Activated T-cell treated with anti-CD3 and anti-CD28 coated beads for 24 hours (primary cell): Measurements from ENCODE around the gene HOXD1.

ENCODE experiments used
- DNase-seq: peaks from one replicate; pipeline ENCODE4 v3.0.0-alpha.2; 2020; ENCODE audit warnings: low read depth

Gene HOXD1

DNA sequence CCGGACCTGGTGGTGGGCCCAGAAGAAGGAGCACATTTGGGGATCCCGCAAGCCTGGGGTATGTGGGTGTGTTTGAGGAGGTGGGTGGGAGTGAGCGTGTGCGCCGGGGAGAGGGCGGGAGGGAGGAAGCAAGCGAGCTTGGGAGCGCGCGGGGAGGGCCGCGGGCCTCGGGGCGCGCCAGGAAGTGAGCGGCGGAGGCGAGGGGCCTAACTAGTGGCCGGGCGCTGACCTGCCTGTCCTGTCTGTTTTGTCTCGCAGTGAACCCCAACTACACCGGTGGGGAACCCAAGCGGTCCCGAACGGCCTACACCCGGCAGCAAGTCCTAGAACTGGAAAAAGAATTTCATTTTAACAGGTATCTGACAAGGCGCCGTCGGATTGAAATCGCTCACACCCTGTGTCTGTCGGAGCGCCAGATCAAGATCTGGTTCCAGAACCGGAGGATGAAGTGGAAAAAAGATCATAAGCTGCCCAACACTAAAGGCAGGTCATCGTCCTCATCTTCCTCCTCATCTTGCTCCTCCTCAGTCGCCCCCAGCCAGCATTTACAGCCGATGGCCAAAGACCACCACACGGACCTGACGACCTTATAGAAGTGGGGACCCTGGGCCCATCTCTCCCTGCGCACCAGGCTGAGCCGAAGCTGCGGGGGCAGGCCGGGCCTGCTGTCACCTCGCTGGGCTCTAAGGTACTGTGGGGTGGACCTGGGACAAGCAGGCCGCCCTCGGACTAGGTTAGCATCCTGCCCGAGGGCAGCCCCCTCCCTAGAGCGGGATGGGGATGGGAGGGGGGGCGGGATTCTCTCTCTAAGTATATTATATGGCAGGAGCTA, 35.9 kb upstream of the HOXD1 start:
- DNase-seq: no peak

DNA sequence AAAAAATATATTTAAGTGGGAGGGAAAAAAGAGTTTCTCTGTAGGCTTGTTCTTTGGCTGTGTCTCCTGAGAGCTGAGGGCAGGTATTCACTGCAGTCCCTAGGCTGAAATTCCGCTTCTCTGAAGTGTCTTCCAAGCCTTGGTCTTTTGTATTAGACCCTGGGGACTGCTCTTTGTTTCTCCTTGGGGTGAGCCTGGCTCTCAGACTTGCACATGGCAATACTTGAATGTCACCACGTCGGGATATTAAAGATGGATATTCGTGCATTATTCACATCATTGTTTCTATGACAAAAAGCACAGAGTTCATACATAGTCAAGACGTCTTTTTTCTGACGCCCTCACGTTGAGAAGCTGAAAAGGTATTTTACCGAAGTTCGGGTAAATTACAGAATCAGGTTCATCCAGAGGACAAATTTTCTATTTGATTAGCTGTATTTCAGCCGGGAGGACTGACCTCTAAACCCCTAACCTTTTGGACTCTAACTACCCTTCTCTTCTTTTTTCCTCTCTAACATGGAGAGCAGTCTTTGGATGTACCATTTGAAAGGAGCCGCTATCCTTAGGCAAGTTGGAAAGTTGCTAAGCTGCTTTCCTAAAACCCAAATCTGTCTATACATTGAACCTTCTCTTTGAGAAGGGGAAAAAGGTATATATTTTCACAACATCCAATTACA, 33.8 kb upstream of the HOXD1 start:
- DNase-seq: no peak

DNA sequence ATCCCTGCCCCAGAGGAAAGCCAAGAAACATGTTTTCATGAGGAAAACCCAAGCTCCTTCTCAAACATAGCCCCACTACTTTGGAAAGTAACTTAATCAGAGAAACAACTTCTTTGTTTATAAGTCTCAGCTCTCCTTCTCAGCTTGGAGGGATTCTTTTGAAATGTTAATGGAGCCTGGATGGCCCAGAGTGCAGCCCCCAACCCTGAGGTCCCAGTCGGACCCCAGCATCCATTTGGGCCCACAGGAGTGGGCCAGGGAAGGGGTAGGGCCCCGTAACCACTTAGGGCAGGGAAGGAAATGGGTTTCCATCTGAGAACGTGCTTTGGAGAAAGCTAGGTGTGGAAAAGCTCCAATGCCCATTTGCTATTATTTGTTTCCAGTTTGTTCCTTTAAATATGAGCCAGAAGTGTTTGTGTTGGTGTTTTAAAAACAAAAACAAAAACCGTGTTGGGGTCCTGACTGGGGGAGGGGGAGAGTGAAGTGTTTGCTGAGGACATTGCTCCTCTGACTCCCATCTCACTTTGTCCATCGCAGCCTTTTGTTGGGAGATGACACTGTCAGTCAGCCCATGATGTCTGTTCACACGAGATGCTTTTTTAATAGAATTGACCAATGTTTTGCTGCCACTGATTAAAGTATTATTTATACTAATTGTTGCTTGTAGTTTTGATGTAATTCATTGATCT, 33.0 kb upstream of the HOXD1 start:
- DNase-seq: no peak

DNA sequence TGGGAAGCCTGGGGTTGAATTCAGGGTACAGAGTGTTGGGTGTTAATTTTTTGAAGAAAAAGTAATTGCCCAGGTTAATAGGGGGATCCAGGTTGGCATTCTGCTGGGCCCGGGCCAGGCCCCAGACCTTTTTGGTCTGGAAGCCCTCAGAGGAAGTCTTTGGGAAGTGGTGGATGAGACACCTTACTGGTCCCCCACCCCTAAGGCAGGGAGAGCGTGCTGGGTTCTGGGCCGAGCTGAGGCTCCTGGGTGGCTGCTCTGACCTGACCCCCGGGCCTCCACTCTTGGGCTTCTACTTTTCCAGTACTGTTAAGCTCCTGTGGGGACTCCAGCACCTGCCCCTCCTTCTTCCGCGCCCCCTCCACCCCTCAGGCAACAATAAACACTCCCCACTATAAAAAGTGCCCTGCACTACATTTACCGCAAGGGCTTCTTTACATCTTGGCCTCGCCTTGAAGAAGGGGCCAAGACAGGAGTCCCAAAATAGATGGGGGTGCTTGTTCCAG, 32.1 kb upstream of the HOXD1 start:
- DNase-seq: no peak

DNA sequence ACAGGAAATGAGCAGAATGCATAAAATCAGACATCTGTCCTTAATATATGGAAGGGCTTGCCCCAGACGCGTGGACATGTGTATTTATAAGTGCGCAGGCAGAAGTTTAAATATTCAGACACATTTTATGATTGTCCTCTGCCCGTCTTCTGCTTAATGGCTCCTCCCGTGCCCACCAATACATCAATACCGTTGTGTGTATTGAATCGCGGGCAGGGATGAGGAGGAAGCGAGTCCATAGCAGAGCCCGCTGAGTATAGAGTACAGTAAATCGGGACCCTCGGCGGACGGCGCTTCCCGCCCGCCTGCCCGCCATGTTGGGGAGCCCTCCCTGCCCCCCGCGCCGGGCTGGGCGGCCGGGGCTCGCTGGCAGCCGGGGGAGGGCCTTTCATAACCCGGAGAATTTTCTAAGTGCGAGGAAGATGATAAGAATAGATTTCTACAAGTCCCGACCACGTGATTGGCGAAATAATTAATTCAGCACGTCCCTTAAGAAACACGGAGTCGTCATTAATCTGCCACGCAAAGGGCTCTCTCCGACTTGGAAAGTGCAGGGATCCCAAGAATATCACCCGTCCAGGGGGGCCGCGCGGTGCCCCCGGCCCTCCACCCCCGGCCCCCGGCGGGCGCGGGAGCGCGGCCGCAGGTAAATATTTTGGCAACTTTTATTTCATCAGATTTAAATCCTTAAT, 31.5 kb upstream of the HOXD1 start, which contains the start of gene HOXD3:
HOXD3 (plus strand) TSS at position 501 of the 692 bp plus-strand sequence. CDS start 11,808 bp downstream, outside the sequence.
- DNase-seq: no peak

DNA sequence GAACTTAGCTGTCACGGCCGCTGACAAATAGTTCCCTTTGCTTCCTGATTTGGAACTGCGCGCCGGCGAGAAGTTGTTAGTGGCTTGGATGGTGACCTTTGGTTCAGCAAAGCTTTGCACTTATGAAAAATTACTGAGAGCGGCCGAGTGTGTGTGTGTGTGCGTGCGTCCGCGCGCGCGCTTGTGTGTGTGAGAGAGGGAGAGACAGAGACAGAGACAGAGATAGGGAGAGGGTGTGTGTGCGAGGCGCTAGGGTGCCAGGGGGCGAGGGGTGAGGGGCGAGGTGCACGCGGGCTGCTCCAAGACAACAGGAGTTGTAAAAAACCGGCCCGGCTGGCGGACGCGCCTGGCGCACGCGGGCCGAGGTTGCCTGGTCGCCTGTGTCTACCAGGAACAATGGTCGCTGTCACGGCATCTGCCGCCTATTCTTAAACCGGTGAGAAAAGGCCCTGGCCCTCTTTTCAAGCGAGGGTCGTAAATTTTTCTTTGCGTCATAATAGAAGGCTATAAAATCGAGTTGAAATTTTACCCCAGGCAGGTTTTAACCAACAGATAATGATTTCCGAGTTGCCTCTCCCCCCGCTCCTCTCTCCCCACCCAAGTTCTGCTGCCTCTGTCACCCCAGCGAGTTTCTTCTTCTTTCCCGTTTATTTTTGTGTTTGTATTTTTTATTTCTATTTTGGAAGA, 30.8 kb upstream of the HOXD1 start:
- no peak for DNase-seq

DNA sequence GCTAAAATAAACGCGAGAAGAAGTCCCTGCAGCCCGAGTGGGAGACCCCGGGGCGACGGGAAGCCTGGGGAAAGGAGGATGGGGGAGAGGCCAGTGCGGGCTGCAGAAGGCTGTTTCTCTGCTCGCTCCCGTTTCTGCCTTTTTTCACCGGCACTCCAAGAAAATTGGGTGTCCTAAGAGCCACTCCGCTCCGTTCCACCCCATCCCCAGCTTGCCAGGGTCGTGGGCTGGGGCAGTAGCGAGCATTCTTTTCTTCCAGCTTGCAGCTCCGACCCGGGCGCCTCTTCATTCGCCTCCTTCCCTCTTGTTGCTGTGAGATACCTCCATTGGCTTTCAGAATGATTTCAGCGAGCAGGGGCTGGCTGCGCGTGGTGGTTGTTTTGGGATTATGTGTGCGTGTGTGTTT, 30.3 kb upstream of the HOXD1 start:
- no peak for DNase-seq

DNA sequence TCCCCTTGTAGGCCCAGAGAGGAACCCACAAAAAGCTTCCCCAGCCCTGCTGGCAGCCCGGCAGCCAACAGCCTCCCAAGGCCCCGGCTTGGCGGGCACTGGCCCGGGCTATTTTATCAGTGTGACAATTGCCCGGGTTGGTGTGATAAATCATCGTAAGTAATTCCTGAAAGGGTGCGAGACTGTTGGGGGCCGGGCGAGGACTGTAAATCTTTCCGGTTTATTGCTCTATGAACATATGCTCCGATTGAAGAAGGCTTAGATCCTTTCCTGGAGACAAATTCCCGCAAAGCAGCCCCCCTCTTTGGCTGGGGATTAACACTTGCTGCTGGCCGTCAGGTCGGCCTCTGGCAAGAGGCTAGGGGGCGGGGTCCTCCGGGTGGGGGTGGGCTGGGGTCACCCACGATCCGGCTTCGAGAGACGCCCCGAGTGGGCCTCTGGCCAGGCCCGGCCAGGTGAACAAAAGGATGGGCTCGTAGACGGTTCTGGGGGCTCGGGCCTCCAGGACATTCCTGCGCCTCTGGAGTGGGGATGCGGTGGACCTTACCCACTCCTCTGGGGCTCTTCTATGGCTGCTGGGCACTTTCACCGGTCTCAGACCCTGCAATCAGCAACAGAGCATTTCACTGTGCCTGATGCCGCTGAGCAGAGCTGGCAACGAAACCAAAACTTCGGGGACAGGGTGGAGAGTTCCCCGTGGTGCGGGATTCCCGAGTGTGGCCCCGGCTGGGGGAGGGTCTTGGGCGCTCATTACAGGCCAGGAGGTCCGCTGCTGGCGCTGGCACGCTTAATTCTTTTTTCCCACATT, 29.4 kb upstream of the HOXD1 start:
- no peak for DNase-seq

DNA sequence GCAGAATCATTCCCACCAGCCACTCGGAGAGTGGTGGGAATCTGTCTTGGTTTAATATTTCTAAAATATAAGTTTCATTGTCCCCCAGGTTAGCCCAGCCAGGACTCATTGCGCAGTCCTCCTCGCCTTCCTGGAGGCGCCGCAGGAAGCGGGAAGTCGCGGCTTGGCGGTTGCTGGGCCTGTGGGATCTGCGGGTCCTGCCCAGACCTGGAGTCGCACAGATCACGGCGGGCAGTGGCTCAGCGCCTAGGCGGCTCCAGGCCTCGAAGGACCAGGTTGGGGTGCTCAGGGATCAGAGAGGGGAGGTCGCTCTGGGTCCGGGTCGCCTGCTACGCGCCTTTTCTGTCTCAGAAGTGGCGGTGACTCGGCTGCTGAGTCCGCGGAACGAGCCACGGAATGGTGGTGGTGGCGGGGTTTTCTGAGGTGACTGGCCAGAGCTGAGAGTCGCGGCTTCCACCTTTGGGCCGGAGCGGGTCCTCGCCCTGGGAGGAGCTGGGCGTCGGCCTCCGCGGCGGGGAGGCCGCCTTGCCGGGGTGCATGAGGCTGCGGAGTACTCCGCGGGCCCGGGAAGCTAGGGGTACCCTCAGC, 28.7 kb upstream of the HOXD1 start:
- no peak for DNase-seq

DNA sequence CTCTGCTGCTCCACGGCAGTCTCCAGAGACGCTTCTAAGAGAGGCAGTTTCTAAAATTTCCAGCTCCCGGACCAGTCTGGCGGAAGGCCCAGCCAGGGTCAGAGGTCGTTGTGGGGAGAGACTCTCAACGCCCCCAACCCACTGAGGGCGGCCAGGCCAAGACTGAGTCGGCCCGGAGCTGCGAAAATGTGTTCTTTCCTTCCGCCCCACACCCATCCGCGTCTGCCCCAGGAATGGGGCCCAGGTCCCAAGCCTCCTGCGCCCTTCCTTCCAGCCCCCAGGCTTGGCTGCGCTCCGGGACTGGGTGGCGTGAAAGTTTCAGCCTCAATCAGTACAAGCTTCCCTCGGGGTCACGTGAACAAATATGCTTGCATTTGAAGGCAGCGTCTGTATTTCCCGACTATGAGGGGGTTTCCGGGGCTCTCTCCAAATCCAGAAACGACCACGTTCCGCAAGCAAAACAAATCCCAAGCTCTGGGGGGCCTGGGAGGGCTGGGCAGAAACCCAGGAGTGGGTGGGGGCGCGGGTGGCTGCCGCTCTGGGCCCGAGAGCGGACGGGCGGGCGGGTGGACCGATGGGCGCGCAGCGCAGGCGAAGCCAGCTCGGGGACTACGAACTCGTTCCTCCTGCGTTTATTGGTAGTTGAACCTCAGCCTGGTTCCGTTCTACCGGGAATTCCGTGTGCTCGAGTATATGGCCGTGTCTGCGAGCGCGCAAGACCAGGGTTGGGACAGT, 28.1 kb upstream of the HOXD1 start:
- no peak for DNase-seq

DNA sequence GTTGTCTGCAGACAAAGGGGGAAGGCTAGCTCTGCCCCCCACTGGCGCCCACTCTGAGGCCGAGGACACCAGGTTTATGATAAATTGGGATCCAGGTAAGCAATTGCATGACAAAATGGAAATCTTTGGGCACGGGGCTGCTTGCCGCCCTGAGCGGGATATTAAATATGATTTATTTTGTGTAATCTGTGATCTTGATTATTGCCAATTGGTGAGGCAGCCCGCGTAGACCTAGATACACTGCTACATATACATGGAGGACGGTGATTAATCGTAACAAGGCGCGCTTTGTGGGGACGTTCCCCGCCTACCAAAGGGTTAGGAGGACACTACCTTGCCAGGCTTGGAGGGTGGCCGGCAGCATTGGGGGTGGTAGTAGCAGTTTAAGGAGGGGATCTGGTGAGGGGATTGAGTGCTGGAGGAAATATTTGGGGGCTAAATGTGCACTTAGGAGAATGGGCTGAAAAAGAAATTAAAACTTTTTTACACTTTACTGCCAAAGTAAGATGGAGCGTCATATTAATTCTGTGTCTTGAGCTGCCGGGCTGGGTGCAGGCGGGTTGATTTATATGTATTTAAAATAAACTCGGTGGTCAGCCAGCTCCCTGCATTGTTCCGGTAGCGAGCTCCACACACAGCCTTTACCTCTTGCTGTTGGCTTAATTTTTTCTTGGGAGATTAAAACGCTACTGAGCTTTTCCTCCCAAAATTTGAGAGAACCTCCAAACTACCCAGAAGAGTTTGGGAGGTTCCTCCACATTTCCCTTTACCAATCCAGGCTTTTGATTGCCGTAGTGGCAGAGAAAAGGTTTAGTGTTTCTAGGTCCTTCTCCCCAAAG, 27.3 kb upstream of the HOXD1 start:
- DNase-seq: no peak

DNA sequence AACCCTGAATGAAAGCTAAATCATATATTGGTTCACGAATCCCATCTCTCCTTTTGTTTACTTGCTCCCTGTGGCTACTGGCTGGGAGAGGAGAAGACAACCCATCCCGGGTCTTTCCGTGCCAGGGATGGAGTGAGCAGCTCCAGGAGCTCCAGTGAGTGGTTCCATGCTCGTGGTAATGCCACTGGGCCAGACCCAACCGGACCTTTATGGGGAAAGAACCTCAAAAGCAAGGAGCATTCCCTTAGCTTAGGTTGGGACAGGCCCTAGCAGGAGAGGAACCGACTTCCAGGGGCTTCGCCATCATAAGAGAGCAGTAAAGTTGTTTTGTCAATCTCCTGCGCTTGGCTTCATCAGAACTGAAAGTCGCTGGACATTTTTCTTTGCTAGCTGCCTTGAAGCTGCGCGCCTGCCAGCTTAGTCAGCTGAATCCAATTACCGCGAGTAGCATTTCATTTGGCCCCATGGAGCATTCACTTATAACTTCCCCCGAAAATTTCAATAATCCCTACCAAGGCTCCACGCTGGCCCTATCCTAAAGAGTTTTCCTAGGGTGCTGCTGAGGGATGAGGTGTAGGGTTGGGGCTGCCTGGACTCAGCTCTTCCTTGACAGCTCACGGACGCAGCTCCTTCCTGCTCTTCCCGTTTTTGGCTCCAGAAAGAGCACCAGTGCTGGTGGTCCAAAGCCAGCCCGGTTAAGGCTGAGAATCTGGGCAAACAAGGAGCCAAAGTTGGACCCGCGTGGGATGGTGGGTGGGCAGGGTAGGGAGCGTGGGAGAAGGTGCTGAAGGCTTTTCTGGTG, 26.4 kb upstream of the HOXD1 start:
- DNase-seq: no peak

DNA sequence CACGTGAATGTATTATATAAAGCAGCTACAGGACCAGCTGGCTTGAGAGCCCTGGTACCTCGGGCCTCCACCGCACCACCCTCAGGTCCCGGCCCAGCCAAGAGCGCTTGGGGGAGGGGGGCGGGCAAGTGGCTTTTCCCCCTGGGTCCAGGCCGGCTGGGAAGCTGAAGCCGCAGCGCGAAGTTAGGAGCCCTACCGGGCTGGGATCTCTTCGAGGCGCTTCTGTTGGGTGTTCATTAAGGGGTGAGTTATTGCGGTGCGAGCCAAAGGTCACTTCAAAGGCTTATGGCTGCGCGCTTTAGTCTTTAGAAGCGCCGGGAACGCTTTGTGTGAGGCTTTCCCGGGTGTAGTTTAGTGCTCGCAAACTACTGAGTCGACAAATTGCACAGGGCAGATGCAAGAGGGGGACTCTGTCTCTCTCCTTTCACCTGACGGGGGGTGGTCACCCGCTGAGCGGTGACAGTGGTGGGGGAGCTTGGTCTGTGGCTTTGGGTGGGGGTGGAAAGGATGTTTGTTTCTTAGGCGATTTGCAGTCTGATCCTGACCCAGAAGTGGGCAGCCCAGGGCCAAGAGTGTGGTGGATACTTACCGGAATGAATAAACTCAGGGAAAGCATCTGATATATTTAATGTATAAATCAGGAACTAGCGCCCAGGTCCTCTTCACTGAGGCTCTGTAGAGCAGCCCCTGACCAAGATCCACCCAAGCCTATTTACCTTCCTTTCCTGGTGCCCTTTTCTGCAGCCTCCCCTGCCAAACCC, 25.4 kb upstream of the HOXD1 start:
- DNase-seq: no peak

DNA sequence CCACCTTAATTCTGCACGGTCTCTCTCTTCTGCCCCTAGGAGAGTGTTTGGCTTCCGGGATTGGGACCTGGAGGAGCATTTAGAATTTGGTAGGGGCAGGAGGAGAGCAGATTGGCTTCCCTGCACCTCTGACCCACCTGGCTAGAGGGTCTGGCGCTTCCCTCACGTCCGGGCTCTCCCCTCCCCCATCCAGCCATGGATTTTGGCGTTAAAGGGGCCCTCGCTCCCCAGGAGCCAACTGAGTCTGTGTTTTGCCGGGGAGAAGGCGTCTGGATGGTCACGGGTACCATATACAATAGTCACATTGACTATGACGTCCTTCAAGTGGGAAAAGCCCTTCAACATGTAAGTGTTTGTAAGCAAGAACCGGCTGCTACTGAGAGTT, 24.8 kb upstream of the HOXD1 start:
- DNase-seq: no peak

DNA sequence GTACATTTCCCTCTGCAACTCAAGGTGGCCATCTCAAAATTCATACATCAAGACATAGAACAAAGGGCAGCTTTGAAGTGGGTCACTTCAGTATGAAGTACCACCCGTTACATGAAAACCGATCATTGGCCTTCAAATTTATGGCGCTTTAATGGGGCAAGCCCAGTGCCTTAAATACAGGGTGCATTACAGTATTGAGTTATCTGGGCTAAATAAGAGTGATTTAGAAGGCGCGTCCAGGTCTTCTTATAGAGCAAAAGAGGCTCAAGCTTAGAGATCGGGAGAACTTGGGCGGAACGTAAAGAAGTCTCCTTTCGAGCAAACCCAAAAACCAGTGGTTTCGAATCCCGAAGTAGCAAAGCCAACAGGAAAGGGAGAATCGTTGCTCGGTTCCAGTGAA, 24.3 kb upstream of the HOXD1 start:
- DNase-seq: no peak

DNA sequence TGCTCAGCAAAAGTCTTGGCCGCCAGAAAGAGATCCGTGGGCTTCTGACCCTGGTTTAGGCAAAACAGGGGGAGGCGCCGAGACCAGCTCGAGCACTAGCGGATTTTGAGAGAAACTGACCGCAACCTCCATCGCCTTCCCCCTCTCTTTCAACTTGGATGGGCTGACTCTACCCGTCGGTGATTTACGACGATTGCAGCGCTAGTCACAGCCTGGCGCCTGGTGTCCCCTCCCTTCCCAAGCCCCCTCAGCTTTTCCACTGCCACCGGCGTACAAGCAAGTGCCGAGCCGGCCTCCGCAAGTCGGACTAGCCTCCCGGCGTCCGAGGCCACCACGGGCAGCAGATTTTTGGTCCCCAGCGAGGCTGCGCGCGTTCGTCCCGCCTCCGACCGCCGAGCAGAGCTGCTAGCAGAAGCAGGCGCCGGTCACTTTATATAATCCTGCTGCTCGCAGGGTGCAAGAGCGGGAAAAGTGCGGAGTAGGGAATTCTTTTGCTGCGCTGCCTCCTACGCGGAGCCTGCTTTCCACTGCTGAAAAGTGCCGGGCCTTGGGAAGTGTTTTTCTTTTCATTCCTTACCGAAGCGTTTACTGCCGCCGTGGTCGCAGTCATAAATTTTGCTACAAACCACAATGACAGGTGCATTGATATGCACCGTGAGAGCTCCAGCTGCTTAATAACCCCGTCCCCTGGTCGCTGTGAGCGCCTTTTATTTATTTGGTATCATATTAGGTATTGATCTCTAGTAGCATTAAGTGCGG, 23.7 kb upstream of the HOXD1 start:
- no peak for DNase-seq
